HG03064 (cell line): Measurements from ENCODE around the gene SBF2.

Experiments used
- ATAC-seq: cut with Tn5 transposase; IDR thresholded peaks from one replicate; pipeline ENCODE4 v1.9.1; 2021; ENCODE audit warnings: low read depth; ENCODE audit not compliant: unreplicated experiment

SBF2 gene

DNA sequence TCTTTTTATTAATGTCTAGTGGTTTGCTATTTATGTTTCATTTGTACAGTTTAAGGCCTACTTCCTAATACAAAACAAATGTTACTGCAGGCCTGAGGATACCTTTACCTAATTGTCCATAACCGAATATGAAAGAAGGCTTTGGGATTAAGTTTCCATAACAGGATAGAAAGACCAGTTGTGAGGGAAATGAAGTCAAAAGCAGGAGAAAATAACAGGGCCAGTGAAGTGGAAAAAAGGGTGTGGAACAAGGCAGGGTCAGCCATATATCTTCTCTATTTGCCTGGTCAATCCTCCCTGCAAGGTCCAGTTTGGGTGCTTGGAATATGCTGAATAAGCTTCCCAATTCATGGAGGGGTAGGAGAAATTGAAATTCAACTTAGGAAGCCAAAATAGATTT, 418.6 kb downstream of the SBF2 start:
- no peak for ATAC-seq

DNA sequence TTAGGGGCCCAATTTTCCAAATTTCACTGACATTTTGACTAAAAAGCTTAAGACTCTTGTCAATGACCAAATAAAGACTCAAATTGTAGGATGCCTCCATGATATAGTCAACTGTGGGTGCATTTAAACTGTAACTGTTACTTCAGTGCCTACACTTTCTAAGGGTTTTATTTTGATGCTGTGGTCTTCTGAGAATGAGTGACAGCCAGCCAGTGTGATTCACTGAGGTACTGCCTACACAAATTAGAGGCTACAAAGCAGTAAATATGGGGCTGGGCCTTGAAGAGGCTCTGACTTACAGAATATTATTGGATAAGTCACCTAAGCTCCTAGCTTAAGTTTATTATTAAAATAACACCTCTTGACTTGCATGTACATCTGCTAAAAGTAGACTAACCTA, 419.6 kb downstream of the SBF2 start:
- ATAC-seq = no peak

DNA sequence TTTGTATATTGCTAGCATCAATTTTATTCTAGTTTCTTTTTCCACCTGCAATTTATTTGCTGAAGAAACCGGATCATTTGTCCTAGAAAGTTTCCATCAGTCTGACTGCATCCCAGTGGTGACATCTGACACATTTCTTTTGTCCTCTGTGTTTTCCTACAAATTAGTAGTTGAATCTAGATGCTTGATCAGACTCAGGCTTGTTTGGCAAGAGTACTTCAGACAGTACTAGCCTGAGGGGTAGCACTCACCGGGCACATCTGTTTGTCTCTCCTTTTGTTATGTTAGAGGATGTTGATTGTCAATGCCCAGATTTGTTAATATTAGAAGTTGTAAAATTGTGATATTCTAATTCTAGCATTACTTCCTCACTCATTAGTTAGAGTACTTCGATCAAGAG, 425.4 kb downstream of the SBF2 start:
- ATAC-seq = no peak

DNA sequence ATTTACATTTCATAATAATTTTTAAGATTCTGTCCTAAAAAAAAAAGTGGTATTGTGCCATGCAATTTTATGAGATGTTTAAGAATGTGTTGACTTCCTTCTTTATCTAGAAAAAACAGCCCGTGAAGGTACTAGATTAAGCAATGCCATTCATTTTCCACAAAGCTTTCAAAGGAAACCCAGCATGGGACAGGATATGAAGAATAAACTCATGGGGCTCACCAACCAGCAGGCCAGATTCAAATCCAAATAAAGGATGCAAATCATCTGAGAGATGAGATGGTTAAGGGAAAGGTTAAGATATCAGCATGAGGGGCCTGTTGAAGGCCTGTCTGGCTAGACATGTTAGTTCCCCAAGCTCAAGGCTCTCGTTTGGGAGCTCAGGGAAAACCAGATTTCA, 431.0 kb downstream of the SBF2 start:
- ATAC-seq = no peak

DNA sequence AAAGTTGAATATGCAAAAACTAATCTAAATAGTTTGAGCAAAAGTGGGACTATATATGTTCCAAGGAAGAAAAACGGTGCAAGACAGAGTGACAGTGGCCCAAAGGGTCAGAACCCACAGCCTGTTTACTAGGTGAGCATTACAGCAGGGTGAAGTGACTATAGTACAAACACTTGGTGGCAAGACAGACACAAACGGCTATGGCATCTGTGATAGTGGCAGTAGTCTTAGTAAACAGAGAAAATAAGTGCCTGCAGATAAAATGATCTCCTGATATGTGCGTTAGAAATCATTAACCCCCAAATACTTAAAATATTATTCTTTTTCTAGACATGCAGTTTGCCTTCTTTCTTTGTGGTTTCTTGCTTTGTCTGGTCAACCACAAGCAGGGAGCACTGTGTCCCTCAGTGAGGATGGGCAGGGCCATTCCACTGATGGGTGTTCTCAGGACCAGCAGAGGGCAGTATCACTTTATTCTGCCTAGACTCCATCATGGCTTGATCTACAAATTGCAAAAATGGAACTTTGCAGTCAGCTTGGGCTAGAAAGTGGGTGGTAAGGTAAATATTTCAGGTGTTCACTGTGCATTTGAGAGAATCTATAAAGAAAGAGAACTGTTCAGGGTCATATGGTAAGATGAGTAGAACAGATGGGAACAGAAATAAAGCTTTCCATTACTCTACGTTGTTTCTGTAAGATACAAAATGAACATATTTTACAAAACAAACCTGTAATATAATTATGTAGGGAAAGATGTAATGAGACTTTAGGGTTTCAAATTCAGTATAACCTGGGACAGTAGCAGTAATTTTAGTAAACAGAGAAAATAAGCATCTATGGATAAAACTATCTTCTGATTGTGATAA, 431.9 kb downstream of the SBF2 start:
- ATAC-seq = peak; percentile 86

DNA sequence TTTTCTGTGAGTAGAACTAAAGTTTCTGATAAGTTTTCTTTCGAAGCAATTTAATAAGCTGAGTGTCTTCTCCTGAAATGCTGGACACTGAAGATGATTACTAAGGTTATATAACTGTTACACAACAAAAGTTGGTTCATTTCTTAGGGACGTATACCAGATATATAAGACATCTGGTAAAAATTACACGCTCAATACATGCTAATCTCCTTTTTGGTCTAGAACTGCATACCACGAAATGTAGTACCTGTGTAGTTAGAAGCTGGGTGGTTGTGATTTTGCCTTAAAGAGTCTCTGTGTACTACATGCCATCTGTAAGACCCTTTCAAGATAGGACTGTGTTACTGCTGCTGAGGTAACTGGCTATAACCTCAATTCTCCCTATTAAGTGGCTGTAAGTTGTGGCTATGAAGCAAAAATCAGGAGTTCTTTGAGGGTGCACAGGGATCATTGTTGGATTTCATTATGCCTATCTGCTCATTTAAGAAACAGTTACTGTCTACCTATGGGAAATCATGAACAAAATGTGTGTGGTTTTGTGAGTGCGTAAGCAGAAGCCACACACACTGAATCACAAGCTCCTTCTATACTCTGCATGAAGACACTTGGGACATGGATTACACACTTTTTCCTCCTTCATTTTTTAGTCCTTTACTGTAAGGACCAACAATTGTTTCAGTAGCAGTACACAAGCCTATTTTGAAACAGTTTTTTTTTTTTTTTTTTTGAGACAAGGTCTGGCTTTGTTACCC, 434.3 kb downstream of the SBF2 start:
- no peak for ATAC-seq

DNA sequence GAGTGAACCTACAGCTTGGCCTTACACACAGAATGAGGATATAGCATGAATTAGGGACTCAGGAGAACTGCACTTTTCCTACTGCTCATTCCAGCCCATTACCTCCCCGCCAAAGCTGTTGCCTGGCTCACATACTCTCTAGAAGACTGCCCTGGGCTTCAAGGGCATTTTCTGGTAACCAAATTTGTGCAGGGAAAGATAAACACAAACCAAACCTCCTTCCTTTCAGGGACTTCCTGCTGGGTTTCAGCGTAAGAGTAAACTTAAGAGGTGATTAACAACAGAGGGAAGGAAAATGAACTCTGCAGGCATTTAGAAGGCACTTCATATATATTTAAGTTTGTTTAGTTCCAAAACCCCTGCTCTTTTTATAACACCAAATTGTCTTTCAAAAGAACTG, 435.2 kb downstream of the SBF2 start:
- no peak for ATAC-seq

DNA sequence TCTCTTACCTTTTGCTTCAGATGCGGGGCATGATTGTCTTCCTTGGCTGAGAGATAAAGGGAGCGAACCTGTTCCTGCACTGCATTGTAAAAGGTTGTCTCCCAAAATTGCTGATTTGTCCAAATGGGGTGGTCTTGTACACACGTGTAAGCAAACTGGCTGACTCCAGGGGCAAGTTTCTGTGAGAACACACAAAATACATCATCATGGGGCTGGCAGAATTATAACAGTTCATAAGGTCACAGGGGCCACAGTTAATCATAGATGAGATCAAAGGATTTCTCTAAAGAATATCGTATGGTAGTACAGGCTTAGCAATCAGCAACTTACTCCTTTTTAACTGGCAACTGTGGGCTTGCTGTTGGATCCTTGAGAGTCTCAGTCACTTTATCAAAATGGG, 435.8 kb downstream of the SBF2 start:
- ATAC-seq = no peak

DNA sequence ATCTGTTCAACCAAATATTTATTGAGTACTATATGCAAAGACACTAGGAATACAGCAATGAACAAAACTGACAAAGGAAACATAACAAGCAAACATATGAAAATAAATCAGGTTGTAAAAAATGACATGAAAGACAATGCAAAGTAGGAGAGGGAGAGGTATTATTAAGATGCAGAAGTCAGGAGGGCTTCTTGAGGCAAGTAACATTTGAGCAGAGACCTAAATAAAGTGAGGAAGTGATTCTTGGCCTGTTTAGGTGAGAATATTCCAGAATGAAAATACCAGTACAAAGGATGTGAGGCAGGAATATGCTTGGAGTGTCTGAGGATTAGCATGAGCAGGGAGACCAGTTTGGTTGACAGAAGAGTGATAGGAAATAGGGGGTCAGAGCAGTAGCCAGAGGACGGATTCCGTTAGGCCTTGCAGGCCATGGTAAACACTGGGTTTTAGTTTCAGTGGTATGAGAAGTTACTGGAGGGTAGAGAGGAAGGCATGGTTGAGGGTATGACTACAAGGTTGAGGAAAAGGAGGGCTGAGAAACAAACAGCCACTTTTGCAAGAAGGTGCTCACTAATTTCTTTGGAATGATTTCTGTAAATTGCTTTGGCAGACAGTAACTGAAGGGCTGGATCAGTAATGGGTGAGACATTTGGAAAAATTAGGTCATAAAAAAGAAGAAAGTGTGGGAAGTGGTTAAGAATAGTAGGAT, 438.3 kb downstream of the SBF2 start:
- ATAC-seq = no peak

DNA sequence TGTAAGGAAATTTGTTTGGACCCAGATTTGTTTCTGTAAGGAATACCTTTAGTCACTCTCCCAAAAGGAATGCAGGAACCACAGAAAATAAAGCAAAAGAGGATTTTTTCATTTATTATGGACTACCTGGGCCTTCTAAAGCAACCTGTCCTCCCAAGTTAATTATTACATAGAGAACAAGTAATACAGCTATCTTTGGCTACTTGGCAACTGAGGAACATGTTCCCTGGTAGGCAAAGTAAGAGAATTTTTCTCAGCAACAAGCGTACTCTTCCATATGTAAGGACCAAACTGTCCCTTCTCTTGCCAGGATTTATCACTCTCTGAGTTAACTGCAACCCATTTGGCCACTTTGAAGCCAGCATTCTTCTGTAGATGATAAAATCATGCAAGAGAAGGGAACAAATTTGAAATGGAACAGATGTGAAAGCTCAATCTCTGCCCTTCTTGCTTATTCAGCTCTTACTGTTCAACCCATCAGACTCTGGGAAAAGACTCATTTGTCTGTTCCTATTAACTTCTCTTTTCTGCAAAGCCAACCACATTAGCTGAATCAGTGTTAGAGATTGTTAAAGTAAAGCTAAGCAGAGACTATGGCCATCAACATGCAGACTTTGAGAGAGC, 440.0 kb downstream of the SBF2 start:
- ATAC-seq = no peak

DNA sequence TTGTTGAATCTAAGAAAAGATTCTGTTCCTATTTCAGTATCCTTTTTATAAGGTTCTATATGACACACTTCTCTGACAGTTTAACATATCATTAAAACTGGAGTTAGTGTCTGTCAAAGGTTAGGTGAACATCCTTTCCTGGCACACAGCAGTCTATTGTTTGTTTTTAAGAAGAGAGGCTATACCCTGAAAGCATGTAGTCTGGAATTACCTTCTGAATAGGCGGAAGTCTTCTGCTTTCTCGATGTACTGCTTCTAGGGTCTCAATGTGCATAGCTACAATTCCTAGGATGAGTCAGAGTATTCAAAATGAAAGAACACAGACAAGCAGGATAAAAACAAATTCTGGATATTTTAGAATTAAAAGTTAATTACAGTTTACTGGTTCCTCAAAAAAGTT, 441.6 kb downstream of the SBF2 start:
- ATAC-seq = no peak

DNA sequence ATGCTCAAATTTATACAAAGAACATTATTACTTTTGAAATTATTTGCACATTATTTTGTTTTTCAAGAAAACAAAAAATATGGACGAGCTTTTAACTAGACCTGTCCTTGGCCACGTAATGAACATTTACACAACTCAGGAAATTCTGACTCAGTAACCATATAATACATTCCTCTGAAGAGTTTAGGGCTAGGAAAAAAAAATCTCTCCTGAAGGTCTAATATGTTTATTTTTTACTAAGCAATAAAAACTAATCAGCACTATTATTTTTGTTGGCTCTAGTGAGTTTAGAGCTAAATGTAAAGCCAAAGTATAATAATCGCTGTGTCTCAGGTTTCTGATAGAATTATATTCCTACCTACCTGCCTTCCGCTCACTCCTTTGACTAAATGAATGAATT, 442.7 kb downstream of the SBF2 start:
- no peak for ATAC-seq

DNA sequence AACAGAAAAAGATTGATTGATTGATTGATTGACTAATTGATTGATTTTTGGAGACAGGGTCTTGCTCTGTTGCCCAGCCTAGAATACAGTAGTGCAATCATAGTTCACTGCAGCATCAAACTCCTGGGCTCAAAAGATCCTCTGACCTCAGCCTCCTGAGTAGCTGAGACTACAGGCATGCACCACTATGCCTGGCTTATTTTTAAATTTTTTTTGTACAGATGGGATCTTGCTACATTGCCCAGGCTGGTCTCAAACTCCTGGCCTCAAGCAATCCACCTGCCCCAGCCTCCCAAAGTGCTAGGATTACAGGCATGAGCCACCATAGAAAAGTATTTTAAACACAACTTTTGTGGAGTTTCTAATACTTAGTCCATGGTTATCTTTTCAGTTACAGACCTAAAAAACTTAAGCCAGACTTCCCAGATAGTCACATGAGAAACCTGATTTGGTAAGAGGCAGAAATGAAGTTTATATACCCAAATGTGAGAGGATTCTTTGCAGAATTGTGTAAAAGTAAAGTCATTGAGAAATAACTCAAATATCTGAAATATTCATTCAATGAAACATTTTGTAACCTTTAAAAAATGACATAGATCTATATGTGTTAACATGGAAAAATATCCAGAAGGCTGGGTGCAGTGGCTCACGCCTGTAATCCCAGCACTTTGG, 443.7 kb downstream of the SBF2 start:
- no peak for ATAC-seq

DNA sequence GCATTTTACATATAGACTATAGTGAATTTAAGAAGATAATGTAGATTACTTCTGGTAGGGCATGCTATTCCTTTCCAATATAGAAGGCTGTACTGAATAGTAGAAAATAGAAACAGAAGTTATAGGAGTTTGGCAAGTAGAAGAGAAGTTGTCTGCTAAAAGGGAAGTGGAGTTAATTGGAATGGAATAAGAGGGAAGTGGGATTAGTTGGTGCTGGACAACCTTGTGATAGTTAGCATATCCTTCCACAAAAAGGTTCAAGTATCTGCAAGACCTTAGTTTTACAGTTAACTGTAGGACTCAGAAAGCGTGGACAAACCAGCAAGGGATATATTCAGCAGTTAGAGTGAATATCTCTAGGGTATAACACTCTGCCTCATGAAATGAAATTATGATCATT, 444.6 kb downstream of the SBF2 start:
- no peak for ATAC-seq

DNA sequence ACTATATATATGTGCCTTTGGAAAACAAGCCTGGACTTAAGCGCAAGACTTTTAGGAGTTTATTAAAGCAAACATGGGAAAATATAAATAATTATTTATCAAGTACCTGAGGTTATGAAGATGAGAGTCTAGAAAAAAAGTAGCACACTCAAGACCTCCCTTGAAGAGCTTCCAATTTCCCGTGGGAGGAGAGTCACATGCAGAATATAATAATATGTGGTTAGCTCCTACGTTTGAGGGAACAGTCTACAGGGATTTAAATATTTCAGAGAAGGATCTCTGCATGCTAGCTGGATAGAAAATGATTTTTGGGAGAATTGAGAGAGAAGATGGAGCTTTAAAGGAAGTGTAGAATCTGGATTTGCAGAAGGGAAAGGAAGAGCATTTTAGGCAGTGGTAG, 446.4 kb downstream of the SBF2 start:
- ATAC-seq = no peak

DNA sequence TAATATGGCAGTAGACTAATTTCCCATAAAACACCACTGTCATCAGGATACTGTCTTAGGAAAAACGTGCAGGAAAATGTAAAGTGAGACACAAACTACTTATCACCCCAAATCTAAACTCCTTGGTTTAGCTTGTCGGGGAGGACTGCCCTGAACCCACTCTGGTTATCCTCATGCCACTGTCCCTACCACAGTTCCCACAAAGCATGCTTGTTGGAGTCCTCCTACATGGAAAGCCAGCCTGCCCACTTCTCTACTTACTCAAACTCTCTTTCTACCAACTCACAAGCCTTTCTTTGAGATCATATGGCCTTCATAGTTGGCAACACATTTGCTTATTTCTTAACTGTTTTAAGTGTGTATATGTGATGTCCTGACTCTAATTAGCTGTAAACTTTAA, 451.1 kb downstream of the SBF2 start:
- ATAC-seq = no peak

DNA sequence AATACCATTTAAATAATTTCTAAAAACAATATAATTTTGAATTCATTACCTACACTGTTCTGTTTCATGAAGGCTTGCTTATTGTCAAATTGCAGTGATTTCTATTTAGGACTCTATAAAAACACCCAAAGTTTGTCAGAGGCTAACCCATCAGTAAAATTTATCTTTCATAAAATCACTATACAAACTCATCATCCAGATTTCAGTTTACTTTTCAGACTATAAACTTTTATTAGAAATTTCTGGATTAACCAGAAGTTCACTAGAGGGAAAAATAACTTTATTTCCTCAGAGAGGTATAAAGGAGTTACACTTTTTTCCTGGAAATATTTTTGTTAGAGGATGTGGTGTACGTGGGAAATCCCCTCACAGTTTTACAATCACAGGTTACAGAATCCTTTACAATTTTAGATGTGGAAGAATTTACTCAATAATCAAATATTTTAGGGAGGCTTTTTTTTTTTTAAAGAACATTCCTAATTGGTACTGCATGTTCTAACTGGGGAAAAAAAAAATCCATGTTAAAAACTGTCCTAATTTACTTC, 453.5 kb downstream of the SBF2 start:
- ATAC-seq = no peak

DNA sequence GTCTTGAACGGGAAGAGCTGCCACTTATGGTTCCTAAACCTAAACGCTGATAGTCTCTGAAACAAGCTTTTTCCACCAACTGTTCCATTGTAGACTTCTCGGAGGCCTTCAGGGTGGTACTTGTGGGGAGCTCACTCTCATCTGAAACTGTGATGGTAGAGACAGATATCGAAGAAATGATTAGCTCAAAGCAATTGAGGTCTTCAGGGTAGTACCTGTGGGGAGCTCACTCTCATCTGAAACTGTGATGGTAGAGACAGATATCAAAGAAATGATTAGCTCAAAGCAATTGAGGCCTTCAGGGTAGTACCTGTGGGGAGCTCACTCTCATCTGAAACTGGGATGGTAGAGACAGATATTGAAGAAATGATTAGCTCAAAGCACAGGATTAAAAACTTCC, 454.5 kb downstream of the SBF2 start:
- ATAC-seq = peak; percentile 29

DNA sequence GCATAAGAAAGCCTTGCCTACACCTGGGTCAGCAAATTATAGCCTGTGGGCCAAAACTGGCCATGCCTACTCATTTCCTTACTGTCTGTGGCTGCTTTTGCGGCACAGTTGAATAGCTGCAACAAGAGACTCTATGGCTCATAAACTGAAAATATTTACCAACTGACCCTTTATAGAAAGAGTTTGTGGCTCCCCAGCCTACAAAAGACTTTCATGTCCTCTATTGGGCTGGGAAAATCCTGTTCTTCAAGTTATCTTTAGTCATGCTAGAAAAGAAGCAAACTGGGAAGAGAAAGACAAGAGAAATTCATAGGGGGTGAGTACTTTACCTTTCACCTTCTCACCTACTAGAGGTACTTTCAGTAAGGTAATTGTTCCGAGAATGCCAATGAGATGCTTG, 455.1 kb downstream of the SBF2 start:
- ATAC-seq = peak; percentile 57

DNA sequence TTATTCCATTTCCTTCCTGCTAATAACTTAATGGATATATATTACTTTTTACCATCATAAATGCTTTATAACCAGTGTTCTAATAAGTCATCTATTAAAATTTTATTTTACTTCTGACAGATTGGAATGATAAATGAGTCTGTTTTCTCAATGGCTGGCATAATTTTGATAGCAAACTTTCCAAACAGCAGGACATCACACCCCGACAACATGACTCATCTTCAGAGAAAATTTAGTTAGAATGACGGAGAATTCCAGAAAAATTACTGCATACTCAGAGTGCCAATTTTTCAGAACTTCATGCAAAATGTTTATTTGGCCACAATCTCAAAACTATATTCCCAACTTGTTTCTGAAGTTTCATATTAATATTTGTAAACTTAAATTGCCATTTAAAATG, 455.8 kb downstream of the SBF2 start:
- no peak for ATAC-seq
